ENCODE data around the gene CATSPERZ. TPM values are rescaled to one million over a fixed set of nuclear protein-coding genes. Genes with fewer than 3 reads are reported as not detected.

Gene CATSPERZ
- total and polyA plus RNA-seq, 2 of the 13 experiments (the other 11 are each of a cell fraction or from before 2014, with no cell fraction given) = 0.22 to 0.48 TPM

GRCh38 chr11:64251016-64251752 is 49.0 kb upstream of the CATSPERZ start, which contains the start of gene PLCB3 (continued):
- TF ChIP-seq ZNF142 (CRISPR knock-in tag; IDR thresholded peaks at IDR 0.05) (peak; percentile 81; the same call in 1 of the 2 replicates), YY1 (IDR thresholded peaks at IDR 0.05; ENCODE audit: insufficient read depth, insufficient replicate concordance, low read depth, low read length) (peak; percentile 48), TSC22D2 (CRISPR knock-in tag; IDR thresholded peaks at IDR 0.05; ENCODE audit: borderline replicate concordance) (0 out of 2 replicates have a peak, but pooled peaks have one; percentile 1), ATF7 (IDR thresholded peaks at IDR 0.05) (no peak), ATF7 (CRISPR knock-in tag; IDR thresholded peaks at IDR 0.05) (no peak), KDM2A (CRISPR knock-in tag; IDR thresholded peaks at IDR 0.05; ENCODE audit: borderline replicate concordance, low read depth) (peak; percentile 58; the same call in 1 of the 2 replicates), RNF2 (conservative IDR thresholded peaks at IDR 0.05; ENCODE audit: low read depth) (no peak), ISL2 (CRISPR knock-in tag; IDR thresholded peaks at IDR 0.05) (no peak), CENPX (CRISPR knock-in tag; IDR thresholded peaks at IDR 0.05) (no peak), ZNF232 (CRISPR knock-in tag; IDR thresholded peaks at IDR 0.05; ENCODE audit: borderline replicate concordance) (no peak), KMT2A (CRISPR knock-in tag; IDR thresholded peaks at IDR 0.05) (no peak), GABPB1 (CRISPR knock-in tag; IDR thresholded peaks at IDR 0.05) (peak; percentile 54; the same call in 1 of the 2 replicates), SIN3A (IDR thresholded peaks at IDR 0.05; ENCODE audit: borderline replicate concordance, low read depth, low read length) (peak; percentile 19; the same call in 1 of the 2 replicates), FOXP1 (IDR thresholded peaks at IDR 0.05) (no peak), FOXP1 (CRISPR knock-in tag; IDR thresholded peaks at IDR 0.05) (no peak), XRCC5 (optimal IDR thresholded peaks at IDR 0.05; ENCODE audit: low read length) (no peak)
- TF ChIP-seq, protein P1, sequence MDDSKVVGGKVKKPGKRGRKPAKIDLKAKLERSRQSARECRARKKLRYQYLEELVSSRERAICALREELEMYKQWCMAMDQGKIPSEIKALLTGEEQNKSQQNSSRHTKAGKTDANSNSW (CRISPR knock-in tag; IDR thresholded peaks at IDR 0.05; ENCODE audit: borderline replicate concordance) = no peak
- TF ChIP-seq, protein P2, sequence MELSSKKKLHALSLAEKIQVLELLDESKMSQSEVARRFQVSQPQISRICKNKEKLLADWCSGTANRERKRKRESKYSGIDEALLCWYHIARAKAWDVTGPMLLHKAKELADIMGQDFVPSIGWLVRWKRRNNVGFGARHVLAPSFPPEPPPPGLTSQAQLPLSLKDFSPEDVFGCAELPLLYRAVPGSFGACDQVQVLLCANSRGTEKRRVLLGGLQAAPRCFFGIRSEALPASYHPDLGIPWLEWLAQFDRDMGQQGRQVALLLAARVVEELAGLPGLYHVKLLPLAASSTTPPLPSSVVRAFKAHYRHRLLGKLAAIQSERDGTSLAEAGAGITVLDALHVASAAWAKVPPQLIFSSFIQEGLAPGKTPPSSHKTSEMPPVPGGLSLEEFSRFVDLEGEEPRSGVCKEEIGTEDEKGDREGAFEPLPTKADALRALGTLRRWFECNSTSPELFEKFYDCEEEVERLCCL (CRISPR knock-in tag; IDR thresholded peaks at IDR 0.05; ENCODE audit: borderline replicate concordance) = no peak
- TF ChIP-seq, protein P3, sequence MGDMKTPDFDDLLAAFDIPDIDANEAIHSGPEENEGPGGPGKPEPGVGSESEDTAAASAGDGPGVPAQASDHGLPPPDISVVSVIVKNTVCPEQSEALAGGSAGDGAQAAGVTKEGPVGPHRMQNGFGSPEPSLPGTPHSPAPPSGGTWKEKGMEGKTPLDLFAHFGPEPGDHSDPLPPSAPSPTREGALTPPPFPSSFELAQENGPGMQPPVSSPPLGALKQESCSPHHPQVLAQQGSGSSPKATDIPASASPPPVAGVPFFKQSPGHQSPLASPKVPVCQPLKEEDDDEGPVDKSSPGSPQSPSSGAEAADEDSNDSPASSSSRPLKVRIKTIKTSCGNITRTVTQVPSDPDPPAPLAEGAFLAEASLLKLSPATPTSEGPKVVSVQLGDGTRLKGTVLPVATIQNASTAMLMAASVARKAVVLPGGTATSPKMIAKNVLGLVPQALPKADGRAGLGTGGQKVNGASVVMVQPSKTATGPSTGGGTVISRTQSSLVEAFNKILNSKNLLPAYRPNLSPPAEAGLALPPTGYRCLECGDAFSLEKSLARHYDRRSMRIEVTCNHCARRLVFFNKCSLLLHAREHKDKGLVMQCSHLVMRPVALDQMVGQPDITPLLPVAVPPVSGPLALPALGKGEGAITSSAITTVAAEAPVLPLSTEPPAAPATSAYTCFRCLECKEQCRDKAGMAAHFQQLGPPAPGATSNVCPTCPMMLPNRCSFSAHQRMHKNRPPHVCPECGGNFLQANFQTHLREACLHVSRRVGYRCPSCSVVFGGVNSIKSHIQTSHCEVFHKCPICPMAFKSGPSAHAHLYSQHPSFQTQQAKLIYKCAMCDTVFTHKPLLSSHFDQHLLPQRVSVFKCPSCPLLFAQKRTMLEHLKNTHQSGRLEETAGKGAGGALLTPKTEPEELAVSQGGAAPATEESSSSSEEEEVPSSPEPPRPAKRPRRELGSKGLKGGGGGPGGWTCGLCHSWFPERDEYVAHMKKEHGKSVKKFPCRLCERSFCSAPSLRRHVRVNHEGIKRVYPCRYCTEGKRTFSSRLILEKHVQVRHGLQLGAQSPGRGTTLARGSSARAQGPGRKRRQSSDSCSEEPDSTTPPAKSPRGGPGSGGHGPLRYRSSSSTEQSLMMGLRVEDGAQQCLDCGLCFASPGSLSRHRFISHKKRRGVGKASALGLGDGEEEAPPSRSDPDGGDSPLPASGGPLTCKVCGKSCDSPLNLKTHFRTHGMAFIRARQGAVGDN (CRISPR knock-in tag; IDR thresholded peaks at IDR 0.05) = peak; percentile 40

All from HepG2 (cell line).